ENCODE results near the gene SNIP1.
"Not testable (repeated sequence)": the region's sequence is repeated elsewhere in the genome, so short reads cannot be mapped to it uniquely, and the experiment has no call there.

SNIP1 gene

DNA sequence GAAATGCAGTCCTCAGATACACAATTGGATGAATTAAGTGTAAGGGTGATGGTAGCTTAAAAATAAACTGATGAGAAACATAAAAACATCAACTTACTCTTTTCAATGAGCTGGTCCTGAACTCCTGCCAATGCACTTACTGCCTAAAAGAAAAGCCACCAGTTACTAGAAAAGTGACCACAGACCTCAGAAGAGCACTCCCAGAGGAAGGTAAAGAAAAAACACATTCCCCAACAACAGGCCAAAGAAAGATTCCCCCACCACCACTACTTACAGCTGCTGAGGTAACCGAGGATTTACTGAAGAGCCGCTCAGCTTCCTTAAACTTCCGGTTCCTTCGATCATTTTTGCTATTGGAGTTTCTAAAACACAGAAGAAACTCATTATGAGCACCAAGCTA, 44.9 kb downstream of the SNIP1 start:
- peak; percentile 36 for DNase-seq

DNA sequence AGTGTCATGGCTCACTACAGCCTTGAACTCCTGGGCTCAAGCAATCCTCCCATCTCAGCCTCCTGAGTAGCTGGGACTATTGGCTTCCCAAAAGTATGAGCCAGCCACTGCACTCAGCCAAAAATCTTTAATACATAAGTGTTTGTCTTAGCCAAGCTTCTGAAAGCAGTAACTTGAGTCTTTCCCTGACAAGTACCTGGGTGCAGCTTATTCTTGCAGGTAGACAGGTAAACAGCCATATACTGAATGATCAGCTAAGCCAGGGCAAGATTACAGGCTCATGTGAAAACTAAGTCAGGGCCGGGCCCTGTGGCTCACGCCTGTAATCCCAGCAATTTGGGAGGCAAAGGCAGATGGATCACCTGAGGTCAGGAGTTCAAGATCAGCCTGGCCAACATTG, 47.4 kb downstream of the SNIP1 start:
- DNase-seq, result no peak

DNA sequence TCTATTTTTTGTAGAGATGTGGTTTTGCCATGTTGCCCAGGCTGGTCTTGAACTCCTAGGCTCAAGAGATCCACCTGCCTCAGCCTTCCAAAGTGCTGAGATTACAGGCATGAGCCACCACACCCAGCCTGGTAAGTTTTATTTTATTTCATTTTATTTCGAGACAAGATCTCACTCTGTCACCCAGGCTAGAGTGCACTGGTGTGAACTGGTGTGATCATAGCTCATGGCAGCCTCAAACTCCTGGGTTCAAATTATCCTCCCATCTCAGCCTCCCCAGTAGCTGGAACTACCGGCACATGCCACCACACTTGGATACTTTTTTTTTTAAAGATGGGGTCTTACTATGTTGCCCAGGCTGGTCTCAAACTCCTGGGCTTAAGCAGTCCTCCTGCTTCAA, 51.3 kb downstream of the SNIP1 start:
- DNase-seq, result not testable (repeated sequence)

DNA sequence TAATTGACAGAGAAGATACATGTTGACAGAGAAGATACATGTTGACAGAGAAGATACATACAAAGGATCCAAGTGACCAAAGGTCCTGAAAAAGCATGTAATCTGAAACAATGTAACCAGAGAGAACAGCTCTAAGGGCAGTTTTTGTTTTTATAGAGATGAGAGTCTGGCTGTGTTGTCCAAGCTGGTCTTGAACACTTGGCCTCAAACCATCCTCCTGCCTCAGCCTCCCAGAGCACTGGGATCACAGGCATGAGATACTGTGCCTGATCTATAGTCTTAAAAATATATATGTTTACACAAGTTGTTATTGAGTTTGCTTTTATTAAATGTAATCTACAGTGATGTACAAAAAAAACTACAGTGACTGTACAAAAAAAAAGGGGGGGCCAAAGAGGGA, 52.0 kb downstream of the SNIP1 start:
- no peak for DNase-seq

DNA sequence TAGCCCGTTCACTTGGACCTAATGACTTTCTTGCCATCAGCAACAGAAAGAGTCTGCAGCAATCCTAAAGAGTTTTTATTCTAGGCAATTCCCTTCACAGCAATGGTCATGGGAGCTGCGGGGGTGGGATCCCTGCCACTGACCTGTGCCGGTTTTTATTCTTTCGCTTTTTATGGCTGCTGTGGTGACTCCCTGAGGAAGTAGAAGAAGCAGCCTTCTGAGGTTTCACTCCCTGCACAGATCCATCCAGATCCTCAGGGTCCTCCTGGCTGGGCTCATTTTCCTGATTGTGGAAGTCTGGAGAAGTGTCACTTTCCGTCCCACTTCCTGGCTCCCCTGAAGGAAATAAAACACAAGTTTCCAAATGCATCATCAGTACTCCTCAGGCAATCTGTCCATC, 52.4 kb downstream of the SNIP1 start:
- no peak for DNase-seq

DNA sequence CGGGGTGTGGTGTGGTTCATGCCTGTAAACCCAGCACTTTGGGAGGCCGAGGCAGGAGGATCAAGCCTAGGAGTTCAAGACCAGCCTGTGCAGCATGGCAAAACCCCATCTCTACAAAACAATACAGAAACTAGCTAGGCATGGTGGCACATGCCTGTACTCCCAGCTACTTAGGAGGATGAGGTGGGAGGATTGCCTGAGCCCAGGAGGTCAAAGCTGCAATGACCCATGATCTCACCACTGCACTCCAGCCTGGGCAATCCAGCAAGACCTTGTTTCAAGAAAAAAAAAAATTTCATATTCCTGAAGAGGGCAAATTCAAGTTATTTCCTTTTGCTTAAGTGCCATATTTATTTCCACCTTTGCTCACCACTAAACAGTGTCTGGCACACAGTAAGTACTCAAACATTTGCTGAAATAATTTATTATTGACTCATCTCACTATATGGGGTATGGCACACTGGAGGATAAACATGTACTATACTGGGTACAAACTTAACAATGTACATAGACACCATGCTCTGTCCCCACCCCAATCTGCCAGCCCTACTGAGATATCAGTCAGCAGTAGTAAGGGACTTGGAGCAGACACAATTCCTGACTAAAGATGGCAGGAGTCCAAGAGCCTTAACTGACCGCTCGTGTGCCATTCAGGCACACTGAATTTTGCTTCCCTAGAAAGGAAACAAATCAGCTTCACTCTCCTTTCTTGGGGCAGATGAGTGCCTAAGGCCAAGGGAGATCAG, 55.0 kb downstream of the SNIP1 start:
- DNase-seq, result no peak

DNA sequence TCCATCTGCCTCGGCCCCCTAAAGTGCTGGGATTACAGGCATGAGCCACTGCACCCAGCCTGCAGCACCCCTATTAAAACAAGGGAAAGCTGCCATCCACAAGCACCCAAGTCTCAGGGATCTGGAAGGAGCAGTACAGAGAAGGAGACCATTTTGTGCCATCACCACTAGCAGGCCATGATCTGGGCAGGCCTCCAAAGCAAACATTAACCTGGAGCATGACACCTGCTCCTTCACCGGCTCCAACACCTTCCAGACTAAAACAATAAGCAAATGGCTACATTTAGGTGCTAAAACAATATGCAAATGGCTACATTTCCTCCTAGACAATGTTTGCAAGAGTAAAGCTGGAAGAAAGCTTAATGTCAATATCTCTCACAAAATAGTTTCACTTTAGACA, 56.3 kb downstream of the SNIP1 start:
- DNase-seq, result peak; percentile 100

DNA sequence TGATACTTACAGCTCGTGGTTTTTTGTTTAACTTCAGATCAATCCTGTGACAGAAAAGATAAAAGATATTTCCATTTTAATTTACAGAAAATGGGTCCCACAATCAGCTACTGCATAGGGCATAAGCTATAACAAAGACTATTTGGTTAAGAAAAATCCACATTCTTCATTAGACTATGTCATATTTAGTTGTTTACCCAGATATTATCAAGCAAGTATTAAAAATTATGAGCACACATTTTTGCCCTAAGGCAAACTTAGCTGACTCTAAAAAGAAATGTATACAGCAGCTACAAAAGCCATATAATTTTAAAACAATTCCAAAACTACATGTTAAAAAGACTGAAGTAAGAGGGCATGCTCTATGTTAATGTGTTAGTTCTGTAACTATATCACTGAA, 58.2 kb downstream of the SNIP1 start:
- no peak for DNase-seq

DNA sequence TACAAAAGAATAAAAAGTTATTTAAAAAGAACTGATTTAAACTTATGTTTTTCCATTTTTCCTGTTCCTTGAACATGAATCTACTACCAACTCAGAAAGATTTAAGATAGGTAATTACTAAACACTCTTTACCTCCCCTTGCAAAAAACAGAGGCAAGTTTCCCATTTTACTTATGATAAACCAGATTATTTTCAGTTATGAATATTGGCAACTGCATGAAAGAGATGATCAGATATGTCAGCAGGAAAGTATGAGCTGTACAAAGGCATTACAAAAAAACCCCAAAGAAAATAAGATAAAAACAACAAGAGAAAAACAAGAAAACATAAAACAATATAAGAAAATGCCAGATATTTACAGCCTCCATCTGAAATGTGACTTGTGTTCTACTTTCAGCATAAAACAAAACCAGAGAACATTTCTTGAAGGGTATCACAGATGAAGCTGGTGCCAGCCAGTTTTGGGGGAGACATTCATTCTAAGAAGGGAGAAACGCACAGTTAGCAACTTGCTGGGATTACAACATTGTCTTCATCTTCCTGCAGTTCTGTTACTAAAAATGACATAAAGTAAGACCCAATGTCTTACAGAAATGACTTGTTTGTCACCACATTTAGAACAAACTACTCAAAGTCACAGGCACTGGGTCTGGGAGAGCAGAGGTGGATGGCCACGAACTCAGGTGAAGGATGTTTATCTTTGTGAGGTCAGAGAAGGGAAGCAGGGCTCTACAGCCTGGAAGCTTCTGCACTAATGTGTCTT, 60.6 kb downstream of the SNIP1 start:
- DNase-seq, result no peak

DNA sequence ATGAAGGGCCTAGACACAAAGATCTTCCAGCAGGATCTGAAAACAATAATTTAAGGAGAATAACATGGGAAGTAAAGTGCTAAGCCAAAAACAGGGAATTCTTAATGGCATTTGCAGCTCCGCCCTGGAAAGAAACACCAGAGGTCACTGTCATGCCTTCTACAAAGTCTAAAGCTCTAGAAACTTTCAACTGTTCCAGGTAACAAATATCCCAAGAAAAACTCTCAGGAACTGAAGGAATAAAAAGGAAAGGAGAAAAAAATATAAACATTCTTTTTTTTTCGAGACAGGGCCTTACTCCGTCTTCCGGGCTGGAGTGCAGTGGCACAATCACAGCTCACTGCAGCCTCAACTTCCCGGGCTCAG, 66.5 kb downstream of the SNIP1 start:
- no peak for DNase-seq

DNA sequence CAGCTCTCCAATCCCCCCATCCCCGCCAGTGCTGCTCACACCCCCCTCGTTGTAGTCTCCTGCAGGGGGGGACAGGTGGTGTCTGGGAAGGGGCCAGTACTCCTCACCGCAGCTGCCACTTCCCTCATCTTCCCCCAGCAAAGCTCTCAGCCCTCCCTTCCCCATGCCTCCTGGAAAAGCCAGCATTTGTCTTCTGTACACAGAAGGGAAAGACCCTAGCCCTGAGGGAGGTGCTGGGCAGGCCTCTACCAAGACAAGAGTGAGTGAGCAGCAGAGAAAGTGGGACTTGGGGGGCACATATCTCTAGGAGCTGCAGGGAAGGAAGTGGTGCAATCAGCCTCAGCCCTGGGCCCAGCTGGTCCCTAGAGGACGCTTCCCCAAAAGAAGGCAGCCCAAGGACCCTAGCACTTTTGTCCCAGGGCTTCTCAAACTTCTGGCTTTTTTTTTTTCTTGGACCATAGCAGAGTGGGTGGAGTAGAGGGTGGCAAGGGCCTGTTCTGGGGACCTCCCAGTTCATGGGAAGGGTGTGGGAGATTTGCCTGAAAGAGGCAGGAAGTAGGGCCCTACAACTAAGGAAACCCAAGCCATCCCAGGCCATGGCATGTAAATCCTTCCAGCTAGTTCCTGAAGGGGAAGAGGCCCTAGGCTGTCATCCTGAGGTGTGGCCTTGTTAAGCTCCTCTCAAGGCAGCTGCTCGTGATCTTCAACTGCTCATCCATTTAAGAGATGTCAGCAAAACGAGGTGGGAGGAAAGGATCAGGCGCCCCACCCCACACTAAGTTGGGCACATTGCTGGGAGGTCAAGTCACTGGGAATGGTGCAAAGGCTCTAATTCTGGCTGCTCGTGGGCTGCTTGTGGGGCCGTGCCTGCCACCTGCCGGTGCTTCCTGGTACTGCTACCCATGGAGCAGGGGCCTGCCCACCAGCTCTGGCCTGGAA, 67.1 kb downstream of the SNIP1 start:
- DNase-seq, result peak; percentile 74

DNA sequence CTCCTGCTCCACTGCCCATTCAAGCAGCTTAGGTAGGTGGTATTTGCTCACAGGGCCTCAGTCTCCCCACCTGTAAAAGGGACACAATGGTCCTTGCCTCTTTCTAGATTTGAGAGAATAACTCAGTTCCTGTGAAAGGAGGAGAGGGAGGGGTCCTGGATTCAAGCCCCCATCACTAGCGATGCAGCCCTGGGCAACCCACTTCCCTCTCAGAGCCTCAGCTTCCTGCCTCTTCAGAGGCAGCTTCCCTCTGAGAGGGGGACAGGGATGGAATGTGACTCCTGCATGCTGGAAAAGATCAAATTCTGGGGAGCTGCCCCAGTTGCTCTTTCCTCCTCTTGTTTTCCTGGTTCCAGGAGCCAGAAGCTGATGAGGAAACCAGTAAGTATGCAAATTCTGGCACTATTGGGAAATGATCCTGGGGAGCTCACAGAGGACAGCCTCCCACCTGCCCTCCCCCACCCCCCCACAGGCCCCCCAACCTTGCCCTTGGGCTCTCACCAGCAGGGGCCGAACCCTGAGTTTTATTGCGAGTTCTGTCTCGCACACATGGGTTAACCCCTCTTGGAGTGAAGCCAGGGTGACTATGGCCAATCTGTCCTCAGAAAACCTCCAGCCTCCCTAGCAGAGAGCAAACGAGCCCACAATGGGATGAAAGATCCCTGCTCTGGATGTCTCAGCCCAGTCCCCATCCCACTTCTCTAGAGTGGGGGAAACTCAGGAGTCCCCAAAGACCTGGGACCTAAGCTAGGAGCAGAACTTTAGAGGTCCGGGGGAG, 68.0 kb downstream of the SNIP1 start:
- DNase-seq, result no peak

All from NCI-H510A (cell line).